Measurements from ENCODE around the gene EIF1AD.
"Not testable (repeated sequence)": the region's sequence is repeated elsewhere in the genome, so short reads cannot be mapped to it uniquely, and the experiment has no call there.

The EIF1AD gene

GRCh38 chr11:66020618-66021357, 18.8 kb upstream of the EIF1AD start:
- DNase-seq = no peak

GRCh38 chr11:66020212-66020611, 18.3 kb upstream of the EIF1AD start:
- no peak for DNase-seq

DNA sequence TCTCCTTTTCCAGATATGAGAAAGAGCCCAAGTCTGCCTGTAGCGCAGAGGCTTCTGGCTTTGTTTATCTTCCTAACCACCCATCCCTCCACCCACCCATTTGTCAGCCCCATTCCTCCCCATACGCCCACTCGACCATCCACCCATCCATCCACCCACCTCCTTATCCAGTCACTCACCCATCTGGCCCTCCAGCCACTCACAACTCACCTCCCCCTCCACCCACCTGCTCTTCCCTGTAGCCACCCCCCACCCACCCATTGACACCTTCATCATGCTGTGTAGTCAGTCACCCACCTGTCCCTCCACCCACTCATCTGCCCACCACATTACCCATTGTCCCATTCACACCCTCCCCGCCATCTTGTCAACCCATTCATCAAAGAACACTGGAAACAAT, 15.4 kb upstream of the EIF1AD start:
- no peak for DNase-seq

- DNase-seq = no peak
These were observed 14.8 kb upstream of the EIF1AD start for GRCh38 chr11:66016793-66017177.

DNA sequence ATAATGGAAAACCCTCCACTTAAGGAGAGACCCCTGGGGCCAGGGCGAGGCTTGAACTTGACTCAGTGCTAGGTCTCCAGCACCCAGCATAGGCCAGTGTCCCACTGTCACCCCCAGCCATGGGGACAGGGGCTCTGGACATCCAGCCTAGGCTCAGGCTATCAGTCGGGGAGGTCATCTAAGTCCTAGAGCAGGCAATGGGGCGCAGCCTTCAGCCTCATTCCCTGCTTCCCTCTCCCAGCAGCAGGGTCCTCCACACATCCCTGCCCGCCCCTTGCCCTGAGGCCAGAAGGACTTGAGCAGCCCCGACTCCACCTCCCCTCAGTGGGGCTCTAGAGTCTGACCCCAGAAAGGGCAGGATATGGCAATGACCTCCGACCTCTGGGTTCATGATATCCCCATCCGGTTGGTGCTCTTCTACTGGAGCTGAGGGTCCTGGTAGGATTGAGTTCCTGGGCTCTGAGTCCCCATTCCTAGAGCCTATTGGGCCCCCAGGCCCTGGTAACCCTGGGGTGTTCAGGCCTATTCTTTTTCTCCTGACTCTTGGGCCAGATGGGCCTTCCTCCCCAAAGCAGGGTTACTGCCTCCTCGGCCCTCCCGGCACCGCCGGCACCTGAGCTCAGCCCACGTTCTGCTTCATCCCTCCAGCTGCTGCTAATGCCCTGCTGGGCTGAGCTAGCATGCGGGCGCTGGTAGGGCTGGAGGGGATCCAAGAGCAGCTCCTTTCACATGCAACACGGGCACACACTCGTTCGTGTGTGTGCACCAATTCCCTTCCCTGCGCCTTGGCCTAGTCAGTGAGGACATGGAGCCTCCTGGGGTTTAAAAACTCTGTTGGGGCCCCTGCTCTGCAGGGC, 14.2 kb upstream of the EIF1AD start:
- DNase-seq = no peak

GRCh38 chr11:66015454-66015881, 13.5 kb upstream of the EIF1AD start:
- DNase-seq = no peak

DNA sequence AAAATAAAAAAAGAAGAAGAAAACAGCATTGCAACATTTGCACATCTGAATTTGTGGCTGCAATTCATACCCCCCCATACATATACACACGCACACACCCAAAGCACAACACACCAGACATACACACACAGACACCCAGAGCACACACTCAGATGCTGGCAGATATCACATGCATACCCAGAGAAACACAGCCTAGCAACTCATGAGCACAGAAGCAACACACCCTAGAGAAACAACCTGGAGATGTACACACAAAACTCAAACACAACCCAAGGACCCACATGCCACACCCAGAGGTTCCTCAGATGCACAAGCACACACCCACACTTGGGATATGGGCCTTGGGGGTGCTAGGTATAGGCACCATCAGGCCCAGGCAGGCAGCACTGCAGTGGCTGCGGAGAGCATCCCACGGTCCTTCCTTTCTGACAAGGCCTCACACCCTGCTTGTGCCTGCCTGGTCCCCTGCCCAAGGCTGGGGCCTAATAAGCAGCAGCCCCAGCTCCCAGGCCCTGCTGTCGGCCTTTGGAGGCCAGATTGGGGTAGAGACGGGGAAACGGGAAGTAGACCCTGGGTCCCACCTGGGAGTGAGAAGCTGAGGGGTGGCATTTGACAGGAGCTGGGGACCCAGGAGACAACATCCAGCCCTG, 13.0 kb upstream of the EIF1AD start:
- no peak for DNase-seq

DNA sequence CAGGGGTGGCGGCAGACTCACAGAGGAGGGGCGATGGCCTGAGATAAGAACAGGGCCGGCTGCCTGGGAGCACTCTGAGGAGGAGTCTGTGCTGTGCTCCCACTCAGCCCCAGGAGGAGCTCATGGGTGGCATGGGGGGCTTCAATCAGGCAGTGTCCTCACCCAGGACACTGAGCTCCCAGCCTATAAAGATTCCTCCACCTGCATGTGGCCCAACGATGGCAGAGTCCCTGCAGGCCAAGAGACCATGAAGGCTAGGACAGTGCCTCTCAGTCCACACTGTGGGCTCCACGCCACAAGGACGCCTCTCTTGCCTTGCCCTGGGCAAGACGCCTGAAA, 11.8 kb upstream of the EIF1AD start:
- no peak for DNase-seq

- DNase-seq = no peak
These were observed 11.2 kb upstream of the EIF1AD start for GRCh38 chr11:66012946-66013761.

- no peak for DNase-seq
These were observed 10.5 kb upstream of the EIF1AD start for GRCh38 chr11:66012371-66012945.

GRCh38 chr11:66011785-66012303, 9.9 kb upstream of the EIF1AD start, which contains the start of gene CST6:
Gene CST6 (plus strand): TSS chr11:66012008. CDS start chr11:66012045, 37 bp downstream.
- DNase-seq = no peak

GRCh38 chr11:66011239-66011784, 9.4 kb upstream of the EIF1AD start:
- DNase-seq = no peak

DNA sequence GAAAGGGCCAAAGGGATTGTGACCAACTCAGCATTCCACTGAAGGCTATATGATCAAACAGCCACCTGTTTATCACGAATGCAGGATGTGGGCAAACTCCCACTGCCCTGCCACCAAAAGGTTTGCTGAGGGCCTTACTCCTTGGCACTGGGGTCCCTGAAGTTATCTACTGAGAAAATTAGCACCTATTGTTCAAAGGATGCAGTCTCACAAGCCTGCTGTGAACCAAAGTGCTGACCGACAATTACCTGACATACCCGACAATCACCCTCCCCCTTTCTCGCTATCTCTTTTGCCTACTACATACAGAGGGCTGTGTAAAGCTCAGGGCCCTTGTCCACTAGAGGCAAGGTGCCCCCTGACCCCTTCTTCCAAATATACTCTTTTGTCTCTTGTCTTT, 8.1 kb upstream of the EIF1AD start:
- not testable (repeated sequence) for DNase-seq

GRCh38 chr11:66008468-66009101, 6.6 kb upstream of the EIF1AD start:
- DNase-seq = no peak

GRCh38 chr11:66008095-66008467, 6.1 kb upstream of the EIF1AD start:
- DNase-seq = no peak

- no peak for DNase-seq
These were observed 5.3 kb upstream of the EIF1AD start for GRCh38 chr11:66007201-66007634.

DNA sequence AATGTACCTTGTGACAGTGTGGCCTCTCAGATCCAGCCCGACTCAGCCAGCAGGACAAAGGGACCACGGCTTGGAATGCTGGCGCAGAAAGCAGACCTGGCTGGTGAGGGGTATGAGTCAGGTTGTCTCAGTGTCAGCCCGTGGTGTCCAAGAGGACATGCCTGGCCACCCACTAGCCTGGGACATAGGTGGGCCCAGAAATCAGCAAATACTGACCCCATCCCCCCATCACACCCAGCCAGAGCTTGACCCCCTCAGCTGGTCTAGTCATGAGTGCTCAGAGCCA, 4.9 kb upstream of the EIF1AD start:
- DNase-seq = no peak

- DNase-seq = no peak
These were observed 4.4 kb upstream of the EIF1AD start for GRCh38 chr11:66006134-66006890.

- no peak for DNase-seq
These were observed 2.2 kb upstream of the EIF1AD start for GRCh38 chr11:66004186-66004585.

DNA sequence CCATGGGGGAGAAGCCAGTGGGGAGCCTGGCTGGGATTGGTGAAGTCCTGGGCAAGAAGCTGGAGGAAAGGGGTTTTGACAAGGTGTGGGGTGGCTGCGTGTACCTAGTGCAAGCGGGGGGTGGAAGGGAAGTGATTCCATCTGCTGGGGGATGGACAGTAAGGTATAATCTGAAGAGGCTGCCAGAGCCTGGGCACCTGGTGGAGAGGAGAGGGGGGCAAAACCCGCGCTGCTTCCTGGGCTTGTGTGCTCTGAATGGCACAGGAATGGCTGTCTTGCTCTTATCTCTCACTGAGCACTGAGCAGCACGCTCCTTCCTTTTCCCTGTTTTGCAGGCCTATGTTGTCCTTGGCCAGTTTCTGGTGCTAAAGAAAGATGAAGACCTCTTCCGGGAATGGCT, 1.3 kb upstream of the EIF1AD start:
- DNase-seq = no peak

All from midbrain (tissue), 1 donor.